ENCODE results near the gene FGR. TPM values are rescaled to one million over a fixed set of nuclear protein-coding genes. Genes with fewer than 3 reads are reported as not detected.

The FGR gene
- total RNA-seq, 1 experiment from 2014 or later = not detected

GRCh38 chr1:27588256-27589232 lies 46.4 kb downstream of the FGR start (continued):
- no peak for TF ChIP-seq REST (IDR thresholded peaks at IDR 0.05; ENCODE audit: low read depth)
- TF ChIP-seq SP1 (IDR thresholded peaks at IDR 0.05; ENCODE audit: low read depth) = no peak

GRCh38 chr1:27585684-27586083 lies 49.3 kb downstream of the FGR start:
- H3K4me2 ChIP-seq (ENCODE audit: low read length) = no peak overlapping the region
- H3K9me2 ChIP-seq (ENCODE audit: insufficient read depth) = no peaks in the 10 kb centered on the region
- peaks cover 0 to 7% of the 10 kb centered on the region in 2 experiments; a peak in 1 of 4 replicates for H3K36me3 ChIP-seq (ENCODE audit: control insufficient read depth in 1 of 2, insufficient read depth in 2 of 2, low read length in 2 of 2)
- H3K79me2 ChIP-seq (ENCODE audit: insufficient read depth, low read length) = peaks cover 47% of the 10 kb centered on the region
- ChIA-PET POLR2A (no interaction called here), RAD21 (ENCODE audit: low non-redundant PET in 1 of 2, low total read pairs in 2 of 2, uncharacterized antibody in 2 of 2, unreplicated experiment in 2 of 2) (no interaction called here), CTCF (no interaction called here)
- no peak overlapping the region for H3K9ac ChIP-seq (ENCODE audit: low read length)
- peaks cover 16 to 29% of the 10 kb centered on the region in 2 experiments for H3K4me1 ChIP-seq (ENCODE audit: control insufficient read depth in 1 of 2, insufficient read depth in 2 of 2, low read length in 2 of 2)
- no peak for DNase-seq (ENCODE audit: low read depth, low spot score)
- H3K4me3 ChIP-seq (replicated peaks in 1 of 2; ENCODE audit: low read depth in 1 of 2, low read length in 2 of 2) = no peak overlapping the region
- H4K20me1 ChIP-seq (ENCODE audit: insufficient read depth) = 0 out of 2 replicates have a peak, but pooled peaks cover 4% of the 10 kb centered on the region
- intact Hi-C loops (cut with micrococcal nuclease) = no loop called here
- no peak overlapping the region for H2AFZ ChIP-seq (ENCODE audit: low read depth, low read length, poor library complexity, severe bottlenecking)
- no peak overlapping the region for H3K27ac ChIP-seq (ENCODE audit: low read depth, low read length)
- no peak for ATAC-seq
- BruUV-seq (replicated peaks) = no TSS peak
- H3K9me3 ChIP-seq (ENCODE audit: control insufficient read depth in 1 of 2, insufficient read depth in 1 of 2, low read depth in 1 of 2, low read length in 2 of 2) = no peaks in the 10 kb centered on the region
- no peaks in the 10 kb centered on the region for H3K27me3 ChIP-seq (ENCODE audit: insufficient read depth, low read length)
- TF ChIP-seq TCF7L2 (IDR thresholded peaks at IDR 0.05; ENCODE audit: borderline replicate concordance, extremely low read depth, insufficient read depth, insufficient read length) (no peak), POLR2AphosphoS5 (IDR thresholded peaks at IDR 0.05; ENCODE audit: low read depth, low read length) (no peak), REST (IDR thresholded peaks at IDR 0.05; ENCODE audit: low read depth) (no peak), EZH2 (IDR thresholded peaks at IDR 0.05) (no peak), POLR2A (IDR thresholded peaks at IDR 0.05; ENCODE audit: borderline replicate concordance, extremely low read depth, insufficient read depth, insufficient read length) (no peak), SRF (IDR thresholded peaks at IDR 0.05; ENCODE audit: low read depth) (no peak), SIN3A (IDR thresholded peaks at IDR 0.05; ENCODE audit: low read depth) (no peak), ZBTB33 (IDR thresholded peaks at IDR 0.05; ENCODE audit: extremely low read depth, insufficient replicate concordance, low read length) (no peak), CTCF (IDR thresholded peaks at IDR 0.05 in 2 of 3, conservative IDR thresholded peaks at IDR 0.05 in 1 of 3; ENCODE audit: borderline replicate concordance in 1 of 3, insufficient read depth in 1 of 3, low read depth in 2 of 3, low read length in 2 of 3) (no peak)
